GM12878 (cell line): ENCODE results near the gene LFNG. TPM values are rescaled to one million over a fixed set of nuclear protein-coding genes. Genes with fewer than 3 reads are reported as not detected.

Experiments used
- ATF7 ChIP-seq: fragments of 450-650 bp; IDR thresholded peaks from 2 replicates; pipeline ENCODE4 v1.6.1; 2016; ENCODE audit warnings: low read depth, mild to moderate bottlenecking
- BRCA1 ChIP-seq: IDR thresholded peaks from 2 replicates; pipeline ENCODE4 v1.6.1; 2011; ENCODE audit warnings: low read depth, low read length, improper control_type of control experiment
- CBFB ChIP-seq: IDR thresholded peaks from 2 replicates; pipeline ENCODE4 v1.6.1; 2016; ENCODE audit warnings: antibody characterized with exemption, low read depth
- CBX3 ChIP-seq: fragments of 200-600 bp; sonication (generic); IDR thresholded peaks from 2 replicates; pipeline ENCODE4 v1.6.1; 2016; ENCODE audit warnings: low read depth, borderline replicate concordance
- CBX5 ChIP-seq: sonication (generic); IDR thresholded peaks from 2 replicates; pipeline ENCODE4 v1.6.1; 2016; ENCODE audit warnings: low read depth, moderate library complexity, mild to moderate bottlenecking, inconsistent platforms
- CREB1 ChIP-seq: IDR thresholded peaks from 2 replicates; pipeline ENCODE4 v1.6.1; 2012; ENCODE audit warnings: low read depth, mild to moderate bottlenecking, inconsistent platforms
- EGR1 ChIP-seq, 2 experiments: IDR thresholded peaks; 1 replicate in 1 of 2; 2 replicates in 1 of 2; pipeline ENCODE4 v1.6.1; 2011 to 2012; ENCODE audit warnings: low read depth in 2 of 2, low read length in 2 of 2, borderline replicate concordance in 1 of 2, mild to moderate bottlenecking in 1 of 2, moderate library complexity in 1 of 2
- FOXK2 ChIP-seq: fragments of 450-650 bp; IDR thresholded peaks from 2 replicates; pipeline ENCODE4 v1.6.1; 2017; ENCODE audit warnings: mild to moderate bottlenecking, moderate library complexity
- FOXM1 ChIP-seq: IDR thresholded peaks from 2 replicates; pipeline ENCODE4 v1.6.1; 2012; ENCODE audit warnings: low read depth, mild to moderate bottlenecking, inconsistent platforms, low read length, moderate library complexity
- HCFC1 ChIP-seq: fragments of 150-350 bp; IDR thresholded peaks from 2 replicates; pipeline ENCODE4 v1.6.1; 2014; ENCODE audit warnings: low read length
- HDAC6 ChIP-seq: fragments of 200-600 bp; sonication (generic); IDR thresholded peaks from one replicate; pipeline ENCODE4 v1.8.0; 2017; ENCODE audit warnings: antibody characterized with exemption; ENCODE audit not compliant: unreplicated experiment
- KAT2A ChIP-seq: conservative IDR thresholded peaks from 2 replicates; pipeline ENCODE4 v1.6.1; 2011; ENCODE audit warnings: low read depth, low read length; ENCODE audit not compliant: control insufficient read depth
- NBN ChIP-seq: fragments of 450-650 bp; IDR thresholded peaks from 2 replicates; pipeline ENCODE4 v1.6.1; 2016
- NFXL1 ChIP-seq: fragments of 450-650 bp; IDR thresholded peaks from 2 replicates; pipeline ENCODE4 v1.6.1; 2017; ENCODE audit warnings: antibody characterized with exemption, mild to moderate bottlenecking, borderline replicate concordance
- POU2F2 ChIP-seq: IDR thresholded peaks from 3 replicates; pipeline ENCODE4 v1.6.1; 2011; ENCODE audit warnings: low read depth, mild to moderate bottlenecking, low read length, borderline replicate concordance
- RELA ChIP-seq: fragments of 450-650 bp; IDR thresholded peaks from 2 replicates; pipeline ENCODE4 v1.8.0; 2014; ENCODE audit warnings: borderline replicate concordance; ENCODE audit not compliant: partially characterized antibody
- SPI1 ChIP-seq: IDR thresholded peaks from 2 replicates; pipeline ENCODE4 v1.6.1; 2011; ENCODE audit warnings: low read depth, mild to moderate bottlenecking, low read length, moderate library complexity, borderline replicate concordance; ENCODE audit not compliant: insufficient read depth
- TAF1 ChIP-seq: IDR thresholded peaks from 2 replicates; pipeline ENCODE4 v1.6.1; 2011; ENCODE audit warnings: mild to moderate bottlenecking, low read depth, low read length, borderline replicate concordance
- TBL1XR1 ChIP-seq: IDR thresholded peaks from 2 replicates; pipeline ENCODE4 v1.6.1; 2012; ENCODE audit warnings: low read depth, low read length, improper control_type of control experiment
- ZNF217 ChIP-seq: fragments of 450-650 bp; IDR thresholded peaks from 2 replicates; pipeline ENCODE4 v1.6.1; 2017; ENCODE audit warnings: antibody characterized with exemption, mild to moderate bottlenecking
- polyA plus RNA-seq, 11 experiments: library from polyadenylated mRNA; depleted of rRNA in 4 of 11; unstranded in 6 of 11; stranded (reverse) in 5 of 11; fragments of >200 nt; fragmentation: Nextera tagmentation in 4 of 11; fragmentation: Illumina TruSeq in 1 of 11; extraction: Ambion mirVana in 4 of 11; extraction: Trizol in 1 of 11; gene quantifications; 1 replicate in 1 of 11; 2 replicates in 10 of 11; pipeline versions ENCODE4 v1.2.1 to v1.2.3, GENCODE V29; 2011 to 2016; ENCODE audit warnings: inconsistent platforms in 2 of 11, missing spikeins in 2 of 11, low read depth in 1 of 11
- total RNA-seq, 4 experiments: library from RNA; depleted of rRNA in 3 of 4; stranded (reverse); fragments of >200 nt in 3 of 4; fragmentation: Illumina TruSeq in 1 of 4; extraction: Trizol in 1 of 4; gene quantifications; 2 replicates each; pipeline versions ENCODE4 v1.2.1 to v1.2.3, GENCODE V29; 2013 to 2021
- TF ChIP-seq, protein P1 (sequence below): fragments of 450-650 bp; IDR thresholded peaks from 2 replicates; pipeline ENCODE4 v1.6.1; 2017; ENCODE audit warnings: borderline replicate concordance
- TF ChIP-seq, protein P2 (sequence below): IDR thresholded peaks from 2 replicates; pipeline ENCODE4 v1.6.1; 2012; ENCODE audit warnings: mild to moderate bottlenecking, low read depth, low read length
- TF ChIP-seq, protein P3 (sequence below): IDR thresholded peaks from 2 replicates; pipeline ENCODE4 v1.6.1; 2012; ENCODE audit warnings: low read depth, low read length, improper control_type of control experiment
- TF ChIP-seq, protein P4 (sequence below): IDR thresholded peaks from 2 replicates; pipeline ENCODE4 v1.6.1; 2011; ENCODE audit warnings: low read depth, mild to moderate bottlenecking, low read length, moderate library complexity, borderline replicate concordance; ENCODE audit errors: extremely low read depth

The LFNG gene
- total and polyA plus RNA-seq, 10 of the 15 experiments (the other 5 are each of a cell fraction or from before 2014, with no cell fraction given) = 0.09 to 0.68 (median 0.33) TPM; not detected in 2

DNA sequence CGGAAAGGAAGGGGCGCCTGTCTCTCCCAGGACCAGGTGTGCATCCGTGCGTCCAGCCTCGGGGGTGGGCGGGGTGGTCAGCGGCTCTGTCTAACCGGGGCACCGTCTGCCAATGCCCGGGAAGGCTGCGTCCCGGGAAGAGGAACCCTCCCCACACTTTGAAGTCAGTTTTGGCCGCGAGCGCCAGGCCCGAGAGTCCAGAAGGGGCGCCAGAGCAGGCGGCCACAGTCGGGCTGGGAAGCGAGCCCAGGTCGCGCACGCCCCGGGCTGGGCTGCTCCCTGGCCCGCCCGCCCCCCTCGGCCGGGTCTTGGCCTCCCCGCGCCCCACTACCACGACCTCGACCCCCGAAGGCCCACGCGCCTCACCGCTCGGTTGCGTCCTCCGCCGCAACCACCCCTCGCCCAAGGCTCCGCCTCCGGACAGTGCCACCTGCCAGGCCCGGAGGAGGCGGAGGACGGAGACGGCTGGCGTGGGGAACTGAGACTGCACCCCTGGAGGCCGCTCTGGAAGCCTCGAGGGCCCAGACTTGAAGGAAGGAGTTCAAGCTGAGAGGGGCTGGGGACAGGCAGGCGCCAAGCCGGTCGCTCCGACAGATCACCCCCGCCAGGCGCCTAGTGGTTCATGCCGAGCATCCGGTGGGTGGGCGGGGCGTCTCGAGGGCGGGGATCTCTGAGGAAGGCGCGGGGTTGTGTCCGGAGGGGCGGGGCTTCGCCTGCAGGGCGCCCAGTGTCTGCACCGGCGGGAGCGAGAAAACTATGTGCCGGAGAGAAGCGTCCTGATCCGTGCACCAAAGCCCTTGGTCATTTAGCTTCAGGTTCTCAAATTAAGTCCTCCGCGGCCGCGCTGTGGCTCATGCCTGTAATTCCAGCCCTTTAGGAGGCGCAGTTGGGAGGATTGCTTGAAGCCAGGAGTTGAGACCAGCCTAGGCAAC, 35.8 kb downstream of the LFNG start, which contains the start of gene BRAT1 (continued):
- no peak; the same call in 1 of the 2 replicates for TF ChIP-seq HCFC1
- no peak for TF ChIP-seq TBL1XR1
- TF ChIP-seq EGR1 (IDR thresholded peaks at IDR 0.05; ENCODE audit: borderline replicate concordance in 1 of 2, low read depth in 2 of 2, low read length in 2 of 2) = 0 out of 3 replicates have a peak, but pooled peaks of 1 of the 2 experiments have one; percentile 40
- TF ChIP-seq BRCA1 = no peak
- no peak for TF ChIP-seq CBX5
- peak; percentile 98 for TF ChIP-seq FOXK2
- TF ChIP-seq, protein P1, sequence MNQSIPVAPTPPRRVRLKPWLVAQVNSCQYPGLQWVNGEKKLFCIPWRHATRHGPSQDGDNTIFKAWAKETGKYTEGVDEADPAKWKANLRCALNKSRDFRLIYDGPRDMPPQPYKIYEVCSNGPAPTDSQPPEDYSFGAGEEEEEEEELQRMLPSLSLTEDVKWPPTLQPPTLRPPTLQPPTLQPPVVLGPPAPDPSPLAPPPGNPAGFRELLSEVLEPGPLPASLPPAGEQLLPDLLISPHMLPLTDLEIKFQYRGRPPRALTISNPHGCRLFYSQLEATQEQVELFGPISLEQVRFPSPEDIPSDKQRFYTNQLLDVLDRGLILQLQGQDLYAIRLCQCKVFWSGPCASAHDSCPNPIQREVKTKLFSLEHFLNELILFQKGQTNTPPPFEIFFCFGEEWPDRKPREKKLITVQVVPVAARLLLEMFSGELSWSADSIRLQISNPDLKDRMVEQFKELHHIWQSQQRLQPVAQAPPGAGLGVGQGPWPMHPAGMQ = no peak
- peak; percentile 46; the same call in 1 of the 2 replicates for TF ChIP-seq CREB1
- TF ChIP-seq TAF1 = peak; percentile 53; the same call in 1 of the 2 replicates
- no peak for TF ChIP-seq CBX3
- peak; percentile 62; the same call in 1 of the 3 replicates for TF ChIP-seq POU2F2
- TF ChIP-seq, protein P2, sequence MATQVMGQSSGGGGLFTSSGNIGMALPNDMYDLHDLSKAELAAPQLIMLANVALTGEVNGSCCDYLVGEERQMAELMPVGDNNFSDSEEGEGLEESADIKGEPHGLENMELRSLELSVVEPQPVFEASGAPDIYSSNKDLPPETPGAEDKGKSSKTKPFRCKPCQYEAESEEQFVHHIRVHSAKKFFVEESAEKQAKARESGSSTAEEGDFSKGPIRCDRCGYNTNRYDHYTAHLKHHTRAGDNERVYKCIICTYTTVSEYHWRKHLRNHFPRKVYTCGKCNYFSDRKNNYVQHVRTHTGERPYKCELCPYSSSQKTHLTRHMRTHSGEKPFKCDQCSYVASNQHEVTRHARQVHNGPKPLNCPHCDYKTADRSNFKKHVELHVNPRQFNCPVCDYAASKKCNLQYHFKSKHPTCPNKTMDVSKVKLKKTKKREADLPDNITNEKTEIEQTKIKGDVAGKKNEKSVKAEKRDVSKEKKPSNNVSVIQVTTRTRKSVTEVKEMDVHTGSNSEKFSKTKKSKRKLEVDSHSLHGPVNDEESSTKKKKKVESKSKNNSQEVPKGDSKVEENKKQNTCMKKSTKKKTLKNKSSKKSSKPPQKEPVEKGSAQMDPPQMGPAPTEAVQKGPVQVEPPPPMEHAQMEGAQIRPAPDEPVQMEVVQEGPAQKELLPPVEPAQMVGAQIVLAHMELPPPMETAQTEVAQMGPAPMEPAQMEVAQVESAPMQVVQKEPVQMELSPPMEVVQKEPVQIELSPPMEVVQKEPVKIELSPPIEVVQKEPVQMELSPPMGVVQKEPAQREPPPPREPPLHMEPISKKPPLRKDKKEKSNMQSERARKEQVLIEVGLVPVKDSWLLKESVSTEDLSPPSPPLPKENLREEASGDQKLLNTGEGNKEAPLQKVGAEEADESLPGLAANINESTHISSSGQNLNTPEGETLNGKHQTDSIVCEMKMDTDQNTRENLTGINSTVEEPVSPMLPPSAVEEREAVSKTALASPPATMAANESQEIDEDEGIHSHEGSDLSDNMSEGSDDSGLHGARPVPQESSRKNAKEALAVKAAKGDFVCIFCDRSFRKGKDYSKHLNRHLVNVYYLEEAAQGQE = no peak
- TF ChIP-seq FOXM1 = no peak
- peak; percentile 32 for TF ChIP-seq RELA
- TF ChIP-seq, protein P3, sequence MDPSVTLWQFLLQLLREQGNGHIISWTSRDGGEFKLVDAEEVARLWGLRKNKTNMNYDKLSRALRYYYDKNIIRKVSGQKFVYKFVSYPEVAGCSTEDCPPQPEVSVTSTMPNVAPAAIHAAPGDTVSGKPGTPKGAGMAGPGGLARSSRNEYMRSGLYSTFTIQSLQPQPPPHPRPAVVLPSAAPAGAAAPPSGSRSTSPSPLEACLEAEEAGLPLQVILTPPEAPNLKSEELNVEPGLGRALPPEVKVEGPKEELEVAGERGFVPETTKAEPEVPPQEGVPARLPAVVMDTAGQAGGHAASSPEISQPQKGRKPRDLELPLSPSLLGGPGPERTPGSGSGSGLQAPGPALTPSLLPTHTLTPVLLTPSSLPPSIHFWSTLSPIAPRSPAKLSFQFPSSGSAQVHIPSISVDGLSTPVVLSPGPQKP = peak; percentile 47; the same call in 1 of the 2 replicates
- TF ChIP-seq NFXL1 = no peak
- peak; percentile 56; the same call in 1 of the 2 replicates for TF ChIP-seq CBFB
- TF ChIP-seq ATF7 = peak; percentile 99
- no peak for TF ChIP-seq ZNF217
- no peak for TF ChIP-seq KAT2A
- TF ChIP-seq, protein P4, sequence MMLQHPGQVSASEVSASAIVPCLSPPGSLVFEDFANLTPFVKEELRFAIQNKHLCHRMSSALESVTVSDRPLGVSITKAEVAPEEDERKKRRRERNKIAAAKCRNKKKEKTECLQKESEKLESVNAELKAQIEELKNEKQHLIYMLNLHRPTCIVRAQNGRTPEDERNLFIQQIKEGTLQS = no peak
- no peak for TF ChIP-seq HDAC6
- TF ChIP-seq NBN = peak; percentile 89
- TF ChIP-seq SPI1 = no peak; the same call in 1 of the 2 replicates
